ENCODE data around the gene PCGF6. TPM values are rescaled to one million over a fixed set of nuclear protein-coding genes. Genes with fewer than 3 reads are reported as not detected.
"Not testable (repeated sequence)": the region's sequence is repeated elsewhere in the genome, so short reads cannot be mapped to it uniquely, and the experiment has no call there.

Gene PCGF6, protein sequence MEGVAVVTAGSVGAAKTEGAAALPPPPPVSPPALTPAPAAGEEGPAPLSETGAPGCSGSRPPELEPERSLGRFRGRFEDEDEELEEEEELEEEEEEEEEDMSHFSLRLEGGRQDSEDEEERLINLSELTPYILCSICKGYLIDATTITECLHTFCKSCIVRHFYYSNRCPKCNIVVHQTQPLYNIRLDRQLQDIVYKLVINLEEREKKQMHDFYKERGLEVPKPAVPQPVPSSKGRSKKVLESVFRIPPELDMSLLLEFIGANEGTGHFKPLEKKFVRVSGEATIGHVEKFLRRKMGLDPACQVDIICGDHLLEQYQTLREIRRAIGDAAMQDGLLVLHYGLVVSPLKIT
- total RNA-seq: 6.3 TPM

DNA sequence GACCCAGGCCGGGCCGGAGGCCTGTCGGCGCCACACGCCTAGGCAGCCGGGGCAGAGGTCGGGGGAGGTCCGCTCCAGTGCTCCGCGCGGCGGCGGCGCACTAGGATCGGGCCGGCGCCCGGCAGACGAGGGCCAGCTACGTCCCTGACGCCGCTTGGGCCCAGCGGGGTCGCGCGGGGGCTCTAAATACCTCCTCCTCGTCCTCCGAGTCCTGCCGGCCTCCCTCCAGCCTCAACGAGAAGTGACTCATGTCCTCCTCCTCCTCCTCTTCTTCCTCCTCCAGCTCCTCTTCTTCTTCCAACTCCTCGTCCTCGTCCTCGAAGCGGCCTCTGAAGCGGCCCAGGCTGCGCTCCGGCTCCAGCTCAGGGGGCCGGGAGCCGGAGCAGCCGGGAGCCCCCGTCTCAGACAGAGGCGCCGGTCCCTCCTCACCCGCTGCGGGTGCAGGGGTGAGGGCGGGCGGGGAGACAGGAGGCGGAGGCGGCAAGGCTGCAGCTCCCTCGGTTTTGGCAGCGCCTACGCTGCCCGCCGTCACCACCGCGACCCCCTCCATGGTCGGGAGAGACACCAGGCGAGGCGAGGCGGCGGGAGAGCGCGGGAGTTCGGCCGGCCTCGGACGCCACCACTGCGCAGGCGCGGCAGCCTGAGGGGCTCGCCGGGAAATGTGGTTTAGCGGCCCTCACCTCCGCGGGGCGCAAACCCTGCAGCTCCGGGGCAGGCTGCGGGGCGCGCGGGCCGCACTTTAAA, at the start of gene PCGF6:
Gene PCGF6, minus strand, starts transcription at position 624 of the 744 bp plus-strand sequence. Its CDS starts 74 bp downstream, at position 550.
- DNase-seq (ENCODE audit: low spot score): peak; percentile 75

DNA sequence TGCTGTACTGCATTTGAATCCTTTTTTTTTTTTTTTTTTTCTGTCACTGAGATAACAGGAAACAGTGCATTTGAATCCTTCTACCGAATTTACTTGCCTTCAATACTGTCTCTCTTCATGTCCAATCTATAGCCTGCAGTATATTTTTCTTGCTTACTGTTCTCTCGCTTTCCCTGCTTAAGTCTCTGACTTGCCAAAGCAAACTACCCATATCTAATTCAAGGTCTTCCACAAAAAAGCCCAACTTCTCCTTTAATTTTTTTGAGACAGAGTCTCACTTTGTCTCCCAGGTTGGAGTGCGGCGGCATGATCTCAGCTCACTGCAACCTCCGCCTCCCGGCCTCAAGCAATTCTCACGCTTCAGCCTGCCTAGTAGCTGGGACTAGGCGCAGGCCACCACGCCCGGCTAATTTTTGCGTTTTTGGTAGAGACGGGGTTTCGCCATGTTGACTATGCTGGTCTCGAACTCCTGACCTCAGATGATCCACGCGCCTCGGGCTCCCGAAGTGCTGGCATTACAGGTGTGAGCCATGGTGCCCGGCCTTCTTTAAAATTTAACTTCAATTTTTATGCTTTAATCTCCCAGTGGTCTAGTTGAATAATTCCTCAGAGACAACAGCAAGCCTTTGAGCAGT, 46.4 kb upstream of the PCGF6 start:
- DNase-seq (ENCODE audit: low spot score): no peak

DNA sequence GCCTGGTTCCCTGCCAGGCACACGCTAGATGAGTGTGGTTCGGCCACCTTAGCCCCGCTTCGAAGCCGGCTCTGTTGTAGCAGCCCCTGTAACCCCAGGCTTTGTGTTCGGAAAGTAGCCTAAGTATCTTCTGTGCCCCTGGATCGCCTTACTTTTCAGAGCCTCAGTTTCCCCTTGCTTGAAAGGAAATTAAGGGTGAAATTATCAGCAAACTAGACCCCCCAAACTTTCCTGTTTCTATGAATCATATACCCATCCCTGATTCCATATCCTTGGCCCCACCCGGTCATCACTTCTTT, 45.8 kb upstream of the PCGF6 start:
- no peak for DNase-seq (ENCODE audit: low spot score)

DNA sequence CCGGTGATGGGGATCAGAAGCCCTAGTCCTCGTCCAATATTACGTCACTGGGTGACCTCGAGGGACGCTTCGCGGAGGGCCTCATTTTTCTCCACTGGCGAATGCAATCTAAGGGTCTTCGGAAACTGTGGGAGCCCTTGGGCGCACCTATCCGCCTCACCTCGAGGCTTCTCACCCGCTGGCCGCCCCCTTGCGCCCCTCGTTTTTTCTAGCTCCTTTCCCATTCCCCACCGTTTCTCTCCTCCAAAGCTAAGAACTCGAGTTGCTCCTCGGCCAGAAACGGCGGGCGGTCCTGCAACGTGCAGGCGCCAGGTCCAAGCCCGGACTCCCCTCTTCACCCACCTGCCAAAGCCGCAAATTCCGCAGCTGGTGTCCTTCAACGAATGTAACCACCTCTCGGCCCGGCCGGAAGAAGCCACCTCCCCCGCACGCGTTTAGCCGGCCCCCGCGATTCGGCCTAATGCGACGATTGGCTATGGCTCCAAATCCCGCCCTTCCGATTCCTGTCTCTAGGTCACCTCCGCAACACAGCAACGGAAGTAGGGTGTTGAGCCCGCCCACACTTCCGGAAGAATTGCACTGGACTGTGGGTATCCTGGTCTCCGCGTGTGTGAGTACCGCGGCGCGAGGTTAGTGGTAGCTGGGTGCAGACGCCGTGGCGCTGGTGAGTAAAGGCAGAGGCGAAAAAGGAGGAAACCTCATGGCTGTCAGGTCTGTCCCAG, 45.3 kb upstream of the PCGF6 start, which contains the start of the genes ATP5MK and PDCD11:
Gene ATP5MK, minus strand, starts transcription at position 409 of the 722 bp plus-strand sequence. CDS start 4,018 bp downstream, outside the sequence.
Gene PDCD11, plus strand, starts transcription at position 560 of the 722 bp plus-strand sequence. CDS start 1,801 bp downstream, outside the sequence.
- DNase-seq (ENCODE audit: low spot score): peak; percentile 97

DNA sequence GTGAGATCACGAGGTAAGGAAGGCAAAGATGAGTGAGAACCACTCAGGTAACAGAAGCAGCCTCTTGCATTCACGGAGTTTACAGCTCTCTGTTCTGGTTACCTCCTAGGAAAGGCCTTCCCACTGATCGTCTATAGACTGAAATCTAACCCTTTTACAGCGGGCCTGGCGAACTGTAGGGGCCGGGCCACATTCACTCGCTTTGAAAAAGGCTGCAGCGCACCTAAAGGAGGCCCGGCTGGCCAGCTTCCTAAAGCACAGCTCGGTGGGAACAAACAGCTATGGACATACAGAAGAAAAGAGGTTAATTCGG, 44.8 kb upstream of the PCGF6 start:
- DNase-seq (ENCODE audit: low spot score): no peak

DNA sequence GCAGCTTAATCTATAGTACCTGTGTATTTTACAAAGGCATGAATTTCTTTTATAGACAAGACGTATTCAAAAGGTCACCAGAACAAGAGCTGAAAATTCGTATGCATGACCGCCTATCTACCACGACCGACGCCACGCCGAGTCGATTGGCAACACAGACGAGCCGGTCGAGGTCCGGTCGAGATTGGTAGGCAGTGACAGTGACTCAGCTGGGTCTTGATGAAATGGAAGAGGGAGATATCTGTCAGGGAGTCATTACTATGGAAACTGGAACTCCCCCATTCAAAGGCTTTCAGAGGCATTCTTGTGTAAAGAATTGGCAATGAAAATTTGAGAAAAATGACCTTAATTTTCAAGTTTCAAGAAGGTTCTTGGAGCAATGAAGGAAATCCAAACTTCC, 43.2 kb upstream of the PCGF6 start:
- DNase-seq (ENCODE audit: low spot score): no peak

DNA sequence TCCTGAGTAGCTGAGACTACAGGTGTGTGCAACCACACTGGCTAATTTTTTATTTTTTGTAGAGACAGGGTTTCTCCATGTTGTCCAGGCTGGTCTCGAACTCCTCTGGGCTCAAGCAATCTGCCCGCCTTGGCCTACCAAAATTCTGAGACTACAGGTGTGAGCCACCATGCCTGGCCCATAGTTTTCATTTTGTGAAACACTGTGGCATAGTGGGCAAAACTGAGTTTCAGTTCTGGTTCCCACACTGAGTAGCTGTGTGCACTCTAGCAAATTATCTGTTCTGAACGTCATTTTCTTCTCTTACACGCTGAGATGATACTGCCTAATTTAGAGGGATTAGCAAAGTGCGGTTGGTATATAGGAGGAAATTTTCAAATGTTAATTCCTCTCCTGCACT, 31.8 kb upstream of the PCGF6 start:
- DNase-seq (ENCODE audit: low spot score): no peak

DNA sequence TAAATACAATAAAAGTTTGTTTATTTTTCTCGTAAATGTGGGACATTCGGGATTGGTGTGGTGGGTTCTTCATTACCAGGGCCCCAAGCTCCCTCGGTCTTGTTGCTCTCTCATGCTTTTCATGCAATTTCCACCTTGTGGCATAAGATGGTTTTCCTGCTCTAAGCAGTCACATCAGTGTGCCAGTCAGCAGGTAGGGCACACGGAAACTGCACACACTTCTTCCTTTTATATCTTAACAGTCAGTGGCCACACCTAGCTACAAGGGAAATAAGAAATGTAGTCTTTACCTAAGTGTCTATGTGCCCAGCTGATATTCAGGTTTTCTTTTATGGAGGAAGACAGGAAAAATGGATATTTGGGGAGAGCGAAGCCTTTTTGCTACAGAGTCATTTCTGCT, 23.3 kb upstream of the PCGF6 start:
- no peak for DNase-seq (ENCODE audit: low spot score)

DNA sequence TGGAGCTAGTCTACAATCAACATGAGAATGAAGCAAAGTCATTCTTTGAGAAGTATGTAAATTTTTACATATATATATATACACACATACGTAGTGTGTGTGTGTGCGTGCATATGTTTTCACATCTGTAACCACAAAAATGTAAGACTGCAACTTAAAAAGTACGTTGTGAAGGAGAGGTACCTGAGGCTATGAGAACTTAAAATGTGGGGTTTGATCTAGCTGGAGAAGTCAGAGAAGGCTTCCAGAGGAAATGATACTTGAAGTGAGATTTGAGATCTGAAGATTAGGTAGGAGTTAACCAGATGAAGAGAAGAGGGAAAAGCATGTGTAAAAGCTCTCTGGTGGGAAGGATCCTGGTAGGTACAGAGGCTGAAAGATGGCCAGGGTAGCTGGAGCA, 22.6 kb upstream of the PCGF6 start:
- no peak for DNase-seq (ENCODE audit: low spot score)

DNA sequence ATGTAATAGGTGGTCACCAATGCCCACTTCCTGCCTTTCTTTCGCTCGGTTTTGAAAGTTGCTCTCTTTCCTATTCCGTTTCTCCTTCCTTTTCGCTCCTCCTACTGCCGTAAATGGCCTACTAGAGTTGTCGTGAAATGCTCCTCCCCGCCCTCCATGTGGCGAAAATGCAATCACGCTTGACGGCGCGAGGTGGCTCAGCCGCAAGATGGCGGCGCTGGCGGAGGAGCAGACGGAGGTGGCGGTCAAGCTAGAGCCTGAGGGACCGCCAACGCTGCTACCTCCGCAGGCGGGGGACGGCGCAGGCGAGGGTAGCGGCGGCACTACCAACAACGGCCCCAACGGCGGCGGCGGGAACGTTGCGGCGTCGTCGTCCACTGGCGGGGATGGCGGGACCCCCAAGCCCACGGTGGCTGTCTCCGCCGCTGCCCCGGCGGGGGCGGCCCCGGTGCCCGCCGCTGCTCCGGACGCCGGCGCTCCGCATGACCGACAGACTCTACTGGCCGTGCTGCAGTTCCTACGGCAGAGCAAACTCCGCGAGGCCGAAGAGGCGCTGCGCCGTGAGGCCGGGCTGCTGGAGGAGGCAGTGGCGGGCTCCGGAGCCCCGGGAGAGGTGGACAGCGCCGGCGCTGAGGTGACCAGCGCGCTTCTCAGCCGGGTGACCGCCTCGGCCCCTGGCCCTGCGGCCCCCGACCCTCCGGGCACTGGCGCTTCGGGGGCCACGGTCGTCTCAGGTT, 17.0 kb upstream of the PCGF6 start, which contains the start of gene TAF5:
Gene TAF5, plus strand, starts transcription at position 195 of the 737 bp plus-strand sequence. Its CDS starts 14 bp downstream, at position 209.
- DNase-seq (ENCODE audit: low spot score): peak; percentile 94

DNA sequence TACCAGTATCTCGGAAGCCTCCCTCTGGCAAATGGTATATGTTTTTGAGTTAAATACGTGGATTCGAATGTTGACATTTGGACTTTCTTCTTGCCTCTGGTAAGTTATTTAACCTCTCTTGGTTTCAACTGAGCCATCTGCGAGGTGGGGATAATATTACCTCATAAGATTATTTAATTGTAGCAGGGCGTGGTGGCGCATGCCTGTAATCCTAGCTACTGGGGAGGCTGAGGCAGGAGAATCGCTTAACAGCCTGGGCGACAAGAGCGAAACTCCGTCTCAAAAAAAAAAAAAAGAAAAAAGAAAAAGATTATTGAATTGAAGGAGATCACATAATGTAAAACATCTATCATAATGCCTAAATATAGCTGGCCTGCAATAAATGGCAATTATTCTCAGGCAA, 16.4 kb upstream of the PCGF6 start:
- no peak for DNase-seq (ENCODE audit: low spot score)

DNA sequence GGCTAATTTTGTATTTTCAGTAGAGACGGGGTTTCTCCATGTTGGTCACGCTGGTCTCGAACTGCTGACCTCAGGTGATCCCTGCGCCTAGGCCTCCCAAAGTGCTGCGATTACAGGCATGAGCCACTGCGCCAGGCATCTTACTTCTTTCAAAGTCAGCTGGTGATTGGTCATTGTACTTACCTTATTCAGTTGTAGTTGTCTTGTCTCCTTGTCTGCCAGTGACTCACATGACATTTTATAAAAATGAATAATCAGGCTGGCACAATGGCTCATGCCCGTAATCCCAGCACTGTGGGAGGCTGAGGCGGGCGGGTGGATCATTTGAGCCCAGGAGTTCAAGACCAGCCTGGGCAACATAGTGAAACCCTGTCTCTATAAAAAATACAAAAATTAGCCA, 9.9 kb upstream of the PCGF6 start:
- DNase-seq (ENCODE audit: low spot score): not testable (repeated sequence)

DNA sequence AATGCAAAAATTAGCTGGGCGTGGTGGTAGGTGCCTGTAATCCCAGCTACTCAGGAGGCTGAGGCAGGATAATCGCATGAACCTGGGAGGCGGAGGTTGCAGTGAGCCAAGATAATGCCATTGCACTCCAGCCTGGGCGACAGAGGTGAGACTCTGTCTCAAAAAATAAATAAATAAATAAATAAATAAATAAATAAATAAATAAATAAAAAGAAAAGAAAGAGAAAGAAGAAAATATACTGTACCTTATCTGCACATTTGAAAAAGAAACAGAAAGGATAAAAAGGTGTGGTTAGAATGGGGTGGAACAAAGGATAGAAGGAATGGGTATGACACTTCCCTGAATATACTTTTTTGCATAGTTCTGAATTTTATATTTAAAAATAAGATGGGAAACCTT, 8.6 kb upstream of the PCGF6 start:
- not testable (repeated sequence) for DNase-seq (ENCODE audit: low spot score)

DNA sequence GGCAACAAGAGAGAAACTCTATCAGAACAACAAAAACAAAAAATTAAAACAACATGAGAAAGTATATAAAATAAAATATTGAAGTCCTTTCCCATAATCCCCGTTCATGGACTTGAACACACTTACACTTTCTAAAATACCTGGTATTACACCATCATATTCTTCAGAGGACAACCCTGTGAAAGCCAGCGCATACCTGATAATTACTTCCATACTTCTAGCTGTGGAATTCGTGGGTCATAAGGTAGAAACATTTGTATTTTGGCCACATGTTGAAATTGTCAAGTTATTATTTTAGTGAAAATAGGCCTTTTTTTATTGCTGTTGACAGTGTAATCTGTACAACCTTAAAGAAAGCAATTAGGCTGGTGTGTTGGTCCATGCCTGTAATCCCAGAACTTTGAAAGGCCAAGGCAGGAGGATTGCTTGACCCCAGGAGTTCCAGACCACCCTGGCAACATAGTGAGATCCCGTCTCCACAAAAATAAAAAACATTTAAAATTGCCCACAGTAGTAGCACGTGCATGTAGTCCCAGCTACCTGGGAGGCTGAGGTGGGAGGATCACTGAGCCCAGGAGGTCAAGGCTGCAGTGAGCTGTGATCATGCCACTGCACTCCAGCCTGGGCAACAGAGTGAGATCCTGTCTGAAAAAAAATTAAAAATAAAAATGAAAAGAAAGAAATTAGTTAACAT, 5.1 kb upstream of the PCGF6 start:
- DNase-seq (ENCODE audit: low spot score): no peak

DNA sequence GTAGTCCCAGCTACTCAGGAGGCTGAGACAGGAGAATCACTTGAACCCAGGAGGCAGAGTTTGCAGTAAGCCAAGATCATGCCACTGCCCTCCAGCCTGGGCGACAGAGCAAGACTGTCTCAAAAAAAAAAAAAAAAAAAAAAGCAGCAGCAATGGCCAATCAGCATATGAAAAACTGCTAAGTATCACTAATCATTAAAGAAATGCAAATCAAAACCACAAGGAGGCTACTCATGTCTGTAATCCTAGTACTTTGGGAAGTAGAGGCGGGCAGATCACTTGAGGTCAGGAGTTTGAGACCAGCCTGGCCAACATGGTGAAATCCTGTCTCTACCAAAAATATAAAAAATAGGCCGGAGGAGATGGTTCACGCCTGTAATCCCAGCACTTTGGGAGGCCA, 3.6 kb upstream of the PCGF6 start:
- DNase-seq (ENCODE audit: low spot score): not testable (repeated sequence)

DNA sequence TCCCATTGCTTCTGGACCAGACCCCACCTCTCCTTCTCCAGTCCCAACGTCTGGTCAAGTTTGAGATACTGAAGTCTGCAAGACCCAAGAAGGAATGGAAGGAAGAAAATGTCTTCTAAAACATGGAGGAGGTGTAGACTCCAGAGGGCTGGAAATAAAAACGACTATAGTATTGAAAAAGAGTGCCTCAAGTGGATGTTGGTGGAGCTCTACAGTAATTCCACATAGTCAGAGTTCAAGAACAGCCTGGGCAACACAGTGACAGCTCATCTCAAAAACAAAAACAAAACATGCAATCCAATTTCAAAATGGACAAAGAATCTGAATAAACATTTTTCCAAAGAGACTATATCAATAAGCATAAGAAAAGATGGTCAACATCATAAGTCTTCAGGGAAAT, 2.3 kb upstream of the PCGF6 start:
- no peak for DNase-seq (ENCODE audit: low spot score)

DNA sequence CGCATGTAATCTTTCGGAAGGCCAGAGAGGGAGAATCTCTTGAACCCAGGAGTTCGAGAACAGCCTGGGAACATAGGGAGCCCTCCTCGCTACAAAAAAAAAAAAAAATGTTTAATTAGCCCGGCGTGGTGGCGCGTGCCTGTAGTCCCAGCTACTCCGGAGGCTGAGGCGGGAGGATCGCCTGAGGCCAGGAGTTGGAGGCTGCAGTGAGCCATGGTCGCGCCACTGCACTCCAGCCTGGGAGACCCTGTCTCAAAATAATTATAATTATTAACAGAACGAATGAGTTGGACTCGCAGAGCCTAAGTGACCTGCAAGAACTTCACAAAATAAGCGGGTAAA, 794 bp downstream of the PCGF6 start:
- DNase-seq (ENCODE audit: low spot score): no peak

DNA sequence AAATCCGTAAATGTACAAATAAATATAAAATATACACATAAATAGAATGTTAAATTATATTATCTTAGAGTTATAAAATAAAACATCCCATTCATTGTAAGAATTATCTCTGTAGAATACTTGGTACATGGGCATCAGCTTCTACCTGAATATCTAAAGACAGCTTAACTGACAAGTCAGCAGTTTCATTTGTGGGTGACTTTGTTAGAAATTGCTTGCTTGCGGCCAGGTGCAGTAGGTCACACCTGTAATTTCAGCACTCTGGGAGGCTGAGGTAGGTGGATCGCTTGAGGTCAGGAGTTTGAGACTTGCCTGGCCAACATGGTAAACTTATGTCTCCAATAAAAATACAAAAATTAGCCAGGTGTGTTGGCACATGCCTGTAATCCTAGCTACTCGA, 14.6 kb downstream of the PCGF6 start:
- no peak for DNase-seq (ENCODE audit: low spot score)

DNA sequence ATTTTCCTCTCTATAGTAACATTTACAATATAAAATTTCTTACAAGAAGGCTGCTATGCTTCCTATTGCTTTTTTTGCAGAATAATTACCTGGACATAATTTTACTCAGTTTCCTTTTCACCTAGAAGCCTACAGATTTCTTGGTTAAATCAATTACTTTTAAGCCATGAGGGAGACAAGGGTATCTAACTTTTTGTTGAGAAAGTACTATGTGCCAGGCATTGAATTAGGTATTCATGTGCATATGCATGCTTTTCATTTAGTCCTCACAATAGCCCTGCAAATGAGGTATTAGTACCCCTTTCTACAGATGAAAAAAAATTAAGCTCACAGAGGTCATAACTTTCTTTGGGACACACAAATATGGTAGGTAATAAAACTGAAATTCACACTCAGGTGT, 16.4 kb downstream of the PCGF6 start:
- DNase-seq (ENCODE audit: low spot score): no peak

DNA sequence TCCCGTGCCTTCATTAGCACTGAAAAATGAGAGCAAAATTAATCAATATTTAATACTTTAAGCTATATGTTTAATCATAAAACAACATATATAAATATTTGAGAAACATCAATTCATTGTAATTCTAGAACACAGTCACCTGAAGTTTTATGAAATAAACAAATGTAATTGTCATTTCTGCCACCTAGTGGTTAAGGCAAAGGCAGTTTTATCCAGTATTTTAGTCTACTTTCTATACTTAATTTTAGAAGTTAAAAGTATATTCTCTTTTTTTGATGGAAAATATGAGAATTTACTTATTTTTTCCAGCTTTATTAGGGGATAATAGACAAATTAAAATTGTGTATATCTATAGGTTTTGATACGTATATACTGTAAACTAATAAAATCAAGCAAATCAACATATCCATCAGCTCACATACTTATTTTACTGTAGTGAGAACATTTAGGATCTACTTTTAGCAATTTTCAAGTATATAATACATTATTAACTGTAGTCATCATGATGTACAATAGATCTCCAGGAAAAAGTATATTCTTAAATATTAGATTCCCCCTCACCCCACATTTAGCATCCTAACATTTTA, 16.9 kb downstream of the PCGF6 start:
- no peak for DNase-seq (ENCODE audit: low spot score)

DNA sequence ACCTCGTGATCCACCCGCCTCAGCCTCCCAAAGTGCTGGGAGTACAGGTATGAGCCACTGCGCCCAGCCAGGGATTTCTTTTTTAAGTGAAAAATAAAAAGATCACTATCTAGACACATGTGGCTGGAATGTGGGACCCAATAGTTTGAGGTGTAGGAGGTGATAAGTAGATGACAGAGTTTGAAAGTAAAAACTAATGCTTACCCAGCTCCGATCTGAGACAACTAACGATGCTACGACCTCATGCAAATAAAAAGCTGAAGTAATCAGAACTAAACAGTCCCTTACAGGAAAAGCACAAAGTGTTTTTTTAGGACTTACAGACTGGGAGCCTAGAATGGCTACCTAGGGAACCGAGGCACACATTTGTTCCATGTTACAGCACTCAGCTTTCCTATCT, 23.0 kb downstream of the PCGF6 start:
- no peak for DNase-seq (ENCODE audit: low spot score)
